Measurements from ENCODE around the gene C10orf53. TPM values are rescaled to one million over a fixed set of nuclear protein-coding genes. Genes with fewer than 3 reads are reported as not detected.

C10orf53 gene
- total RNA-seq, 3 donors from 2014 or later = not detected

DNA sequence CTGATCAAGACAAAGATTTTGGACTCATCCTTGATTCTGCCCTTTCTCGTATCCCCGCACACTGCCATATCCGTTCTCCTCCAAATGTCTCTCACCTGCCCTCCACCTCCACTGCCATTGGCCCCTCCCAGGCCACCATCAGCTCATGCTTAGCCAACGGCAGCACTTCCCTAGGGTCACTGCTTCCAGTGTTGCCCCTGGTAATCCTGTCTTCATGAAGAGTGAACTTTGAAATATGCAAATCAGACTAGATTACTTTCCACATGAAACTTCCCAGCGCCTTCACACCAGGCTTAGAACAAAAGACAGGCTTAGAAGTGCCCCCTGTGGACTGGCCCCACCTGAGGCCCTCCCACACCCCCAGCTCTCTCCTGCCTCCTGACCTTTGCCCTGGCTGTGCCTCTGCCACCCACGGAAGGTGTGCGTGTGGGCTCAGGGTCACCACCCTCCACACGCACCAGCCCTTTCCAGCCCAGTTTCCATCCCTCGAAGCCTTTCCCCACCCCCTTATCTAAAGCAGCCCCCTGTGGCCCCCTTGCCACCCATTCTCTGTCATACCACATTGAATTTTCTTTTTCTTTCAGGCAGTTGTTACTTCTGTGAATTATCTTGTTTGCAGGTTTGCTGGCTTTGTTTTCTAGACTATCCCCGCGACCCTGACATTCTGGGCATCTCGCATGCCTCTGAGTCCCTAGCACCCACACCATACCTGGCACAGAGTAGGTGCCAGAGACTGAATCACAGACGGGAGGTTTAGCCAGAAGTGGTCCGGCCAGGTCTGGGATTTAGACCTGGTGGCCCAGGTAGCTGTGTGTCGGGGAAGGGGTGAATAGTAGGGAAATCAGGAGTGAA, 26.8 kb upstream of the C10orf53 start:
- peaks cover 0 to 10% of the 10 kb centered on the region in 2 donors for H3K27me3 ChIP-seq
- DNase-seq (ENCODE audit: low spot score in 2 of 2) = no peak

GRCh38 chr10:49653273-49653929, 26.1 kb upstream of the C10orf53 start:
- no peak overlapping the region for H3K4me3 ChIP-seq
- DNase-seq (ENCODE audit: low spot score in 2 of 2) = no peak
- TF ChIP-seq POLR2A (IDR thresholded peaks at IDR 0.05) (no peak), POLR2AphosphoS5 (IDR thresholded peaks at IDR 0.05) (no peak)
- TF ChIP-seq, protein P1, sequence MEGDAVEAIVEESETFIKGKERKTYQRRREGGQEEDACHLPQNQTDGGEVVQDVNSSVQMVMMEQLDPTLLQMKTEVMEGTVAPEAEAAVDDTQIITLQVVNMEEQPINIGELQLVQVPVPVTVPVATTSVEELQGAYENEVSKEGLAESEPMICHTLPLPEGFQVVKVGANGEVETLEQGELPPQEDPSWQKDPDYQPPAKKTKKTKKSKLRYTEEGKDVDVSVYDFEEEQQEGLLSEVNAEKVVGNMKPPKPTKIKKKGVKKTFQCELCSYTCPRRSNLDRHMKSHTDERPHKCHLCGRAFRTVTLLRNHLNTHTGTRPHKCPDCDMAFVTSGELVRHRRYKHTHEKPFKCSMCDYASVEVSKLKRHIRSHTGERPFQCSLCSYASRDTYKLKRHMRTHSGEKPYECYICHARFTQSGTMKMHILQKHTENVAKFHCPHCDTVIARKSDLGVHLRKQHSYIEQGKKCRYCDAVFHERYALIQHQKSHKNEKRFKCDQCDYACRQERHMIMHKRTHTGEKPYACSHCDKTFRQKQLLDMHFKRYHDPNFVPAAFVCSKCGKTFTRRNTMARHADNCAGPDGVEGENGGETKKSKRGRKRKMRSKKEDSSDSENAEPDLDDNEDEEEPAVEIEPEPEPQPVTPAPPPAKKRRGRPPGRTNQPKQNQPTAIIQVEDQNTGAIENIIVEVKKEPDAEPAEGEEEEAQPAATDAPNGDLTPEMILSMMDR (IDR thresholded peaks at IDR 0.05) = no peak
- no peak overlapping the region for H3K27ac ChIP-seq
- intact Hi-C loops (cut with DNase I; ENCODE audit: low total_unique reads) = no loop called here
- H3K27me3 ChIP-seq = peaks cover 0 to 10% of the 10 kb centered on the region in 2 donors
- H3K36me3 ChIP-seq = no peaks in the 10 kb centered on the region
- no peaks in the 10 kb centered on the region for H3K9me3 ChIP-seq
- H3K4me1 ChIP-seq = no peaks in the 10 kb centered on the region

More for the DNA sequence above, 26.8 kb upstream of the C10orf53 start:
- no peak overlapping the region for H3K27ac ChIP-seq
- H3K36me3 ChIP-seq = no peaks in the 10 kb centered on the region
- no peaks in the 10 kb centered on the region for H3K4me1 ChIP-seq
- H3K9me3 ChIP-seq = no peaks in the 10 kb centered on the region
- TF ChIP-seq POLR2A (IDR thresholded peaks at IDR 0.05) (no peak), POLR2AphosphoS5 (IDR thresholded peaks at IDR 0.05) (no peak)
- TF ChIP-seq, protein P1 (IDR thresholded peaks at IDR 0.05) = no peak
- intact Hi-C loops (cut with DNase I; ENCODE audit: low total_unique reads) = no loop called here
- H3K4me3 ChIP-seq = no peak overlapping the region

DNA sequence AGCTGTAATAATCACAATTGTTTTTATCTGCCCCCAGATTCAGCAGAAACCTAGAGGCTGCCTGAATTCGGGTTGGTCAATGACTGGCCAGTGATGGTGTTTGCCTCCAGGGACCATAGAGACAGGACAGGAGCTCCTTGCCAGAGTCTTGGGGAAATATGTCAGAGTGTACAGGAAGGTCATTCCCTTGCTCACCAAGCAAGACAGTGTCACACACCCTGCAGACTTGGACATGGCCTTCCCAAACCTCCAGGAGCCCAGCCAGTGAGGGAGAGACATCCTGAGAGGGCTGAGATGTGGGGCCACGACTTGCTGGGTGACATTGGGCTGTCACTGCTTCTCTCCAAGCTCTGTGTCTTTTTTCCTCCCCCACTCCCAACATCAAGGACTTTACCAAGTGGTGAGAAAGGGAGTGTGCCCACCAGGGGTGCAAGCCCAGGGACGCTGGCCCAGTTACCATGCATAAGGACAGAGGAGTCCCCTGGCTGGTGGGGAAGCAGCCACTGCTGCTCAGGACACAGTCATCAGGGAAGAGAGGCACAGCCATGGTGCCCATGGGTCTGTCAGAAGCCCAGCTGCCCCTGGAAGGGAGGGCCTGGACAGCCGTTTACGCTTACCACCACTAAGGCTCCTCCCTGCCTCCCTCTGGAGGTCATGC, 25.3 kb upstream of the C10orf53 start:
- H3K27me3 ChIP-seq = peaks cover 0 to 10% of the 10 kb centered on the region in 2 donors
- TF ChIP-seq POLR2A (IDR thresholded peaks at IDR 0.05) (no peak), POLR2AphosphoS5 (IDR thresholded peaks at IDR 0.05) (no peak)
- TF ChIP-seq, protein P1 (IDR thresholded peaks at IDR 0.05) = no peak
- H3K4me3 ChIP-seq = no peak overlapping the region
- no peaks in the 10 kb centered on the region for H3K9me3 ChIP-seq
- no peaks in the 10 kb centered on the region for H3K36me3 ChIP-seq
- H3K4me1 ChIP-seq = no peaks in the 10 kb centered on the region
- intact Hi-C loops (cut with DNase I; ENCODE audit: low total_unique reads) = no loop called here
- no peak overlapping the region for H3K27ac ChIP-seq
- DNase-seq (ENCODE audit: low spot score in 2 of 2) = no peak

- TF ChIP-seq POLR2A (IDR thresholded peaks at IDR 0.05) (no peak), POLR2AphosphoS5 (IDR thresholded peaks at IDR 0.05) (no peak)
- TF ChIP-seq, protein P1 (IDR thresholded peaks at IDR 0.05) = no peak
- no peaks in the 10 kb centered on the region for H3K36me3 ChIP-seq
- no peak overlapping the region for H3K4me3 ChIP-seq
- H3K4me1 ChIP-seq = no peaks in the 10 kb centered on the region
- peaks cover 5 to 9% of the 10 kb centered on the region in 2 donors for H3K9me3 ChIP-seq
- DNase-seq (ENCODE audit: low spot score in 2 of 2) = no peak
- H3K27ac ChIP-seq = no peak overlapping the region
- intact Hi-C loops (cut with DNase I; ENCODE audit: low total_unique reads) = no loop called here
- H3K27me3 ChIP-seq = peaks cover 0 to 10% of the 10 kb centered on the region in 2 donors
Observed at GRCh38 chr10:49655099-49655498, 24.4 kb upstream of the C10orf53 start.
